ENCODE results near the gene SDK1. TPM values are rescaled to one million over a fixed set of nuclear protein-coding genes. Genes with fewer than 3 reads are reported as not detected.

The SDK1 gene
- total RNA-seq, 4 donors from 2014 or later: 1.2 to 1.8 (median 1.5) TPM

GRCh38 chr7:4273566-4274230 is 972.6 kb downstream of the SDK1 start:
- no peak for TF ChIP-seq POLR2A (IDR thresholded peaks at IDR 0.05)
- TF ChIP-seq CTCF (IDR thresholded peaks at IDR 0.05 in 4 of 5, conservative IDR thresholded peaks at IDR 0.05 in 1 of 5): no peak

GRCh38 chr7:4274286-4274685 is 973.2 kb downstream of the SDK1 start:
- intact Hi-C loops (cut with DNase I; ENCODE audit: low total_unique reads): no loop called here
- Histone ChIP-seq H3K27ac (no peak overlapping the region), H3K27me3 (no peaks in the 10 kb centered on the region), H3K4me1 (no peaks in the 10 kb centered on the region), H3K36me3 (no peaks in the 10 kb centered on the region), H3K9me3 (no peaks in the 10 kb centered on the region), H3K4me3 (no peak overlapping the region)
- TF ChIP-seq POLR2A (IDR thresholded peaks at IDR 0.05): no peak
- ATAC-seq (no peak), DNase-seq (no peak)
- in situ Hi-C loops (cut with MboI; ENCODE audit: low sequenced_read_pairs in 4 of 4): no loop called here

More at GRCh38 chr7:4273566-4274230, 972.6 kb downstream of the SDK1 start:
- DNase-seq (no peak), ATAC-seq (no peak)
- Histone ChIP-seq H3K4me3 (no peak overlapping the region), H3K27ac (no peak overlapping the region), H3K9me3 (no peaks in the 10 kb centered on the region), H3K4me1 (no peaks in the 10 kb centered on the region), H3K27me3 (no peaks in the 10 kb centered on the region), H3K36me3 (no peaks in the 10 kb centered on the region)
- intact Hi-C loops (cut with DNase I; ENCODE audit: low total_unique reads): no loop called here
- in situ Hi-C loops (cut with MboI; ENCODE audit: low sequenced_read_pairs in 4 of 4): no loop called here

GRCh38 chr7:4277936-4278335 is 976.9 kb downstream of the SDK1 start:
- Histone ChIP-seq H3K9me3 (no peaks in the 10 kb centered on the region), H3K4me3 (no peak overlapping the region), H3K4me1 (no peaks in the 10 kb centered on the region), H3K27ac (no peak overlapping the region), H3K36me3 (no peaks in the 10 kb centered on the region), H3K27me3 (no peaks in the 10 kb centered on the region)
- no peak for TF ChIP-seq POLR2A (IDR thresholded peaks at IDR 0.05)
- no peak for TF ChIP-seq CTCF (IDR thresholded peaks at IDR 0.05 in 4 of 5, conservative IDR thresholded peaks at IDR 0.05 in 1 of 5)
- ATAC-seq: no peak
- intact Hi-C loops (cut with DNase I; ENCODE audit: low total_unique reads): no loop called here
- in situ Hi-C loops (cut with MboI; ENCODE audit: low sequenced_read_pairs in 4 of 4): no loop called here
- no peak for DNase-seq

GRCh38 chr7:4279216-4279615 is 978.2 kb downstream of the SDK1 start:
- Histone ChIP-seq H3K27ac (no peak overlapping the region), H3K4me1 (no peaks in the 10 kb centered on the region), H3K36me3 (no peaks in the 10 kb centered on the region), H3K4me3 (no peak overlapping the region), H3K27me3 (no peaks in the 10 kb centered on the region), H3K9me3 (no peaks in the 10 kb centered on the region)
- ATAC-seq: no peak
- no peak for TF ChIP-seq CTCF (IDR thresholded peaks at IDR 0.05 in 4 of 5, conservative IDR thresholded peaks at IDR 0.05 in 1 of 5)
- no peak for TF ChIP-seq POLR2A (IDR thresholded peaks at IDR 0.05)
- DNase-seq: no peak
- in situ Hi-C loops (cut with MboI; ENCODE audit: low sequenced_read_pairs in 4 of 4): no loop called here
- intact Hi-C loops (cut with DNase I; ENCODE audit: low total_unique reads): no loop called here

GRCh38 chr7:4281231-4281993 is 980.4 kb downstream of the SDK1 start:
- Histone ChIP-seq H3K27ac (no peak overlapping the region), H3K27me3 (no peaks in the 10 kb centered on the region), H3K4me1 (no peaks in the 10 kb centered on the region), H3K36me3 (no peaks in the 10 kb centered on the region), H3K9me3 (no peaks in the 10 kb centered on the region), H3K4me3 (no peak overlapping the region)
- TF ChIP-seq POLR2A (IDR thresholded peaks at IDR 0.05): no peak
- in situ Hi-C loops (cut with MboI; ENCODE audit: low sequenced_read_pairs in 4 of 4) (no loop called here), intact Hi-C loops (cut with DNase I; ENCODE audit: low total_unique reads) (no loop called here)
- ATAC-seq (no peak), DNase-seq (no peak)
